Stomach smooth muscle (tissue), 2 donors: Measurements from ENCODE around the gene KCNH1.

Experiments
- H3K27ac ChIP-seq: one replicate; pipeline ENCODE4 v1.7.0; 2013; ENCODE audit warnings: mild to moderate bottlenecking, low read length, inconsistent platforms
- H3K27me3 ChIP-seq, 2 donors: one replicate each; pipeline ENCODE4 v1.7.0; 2013; ENCODE audit warnings: low read length in 2 of 2; ENCODE audit not compliant: insufficient read depth in 2 of 2, control insufficient read depth in 1 of 2
- H3K36me3 ChIP-seq, 2 donors: one replicate each; pipeline ENCODE4 v1.7.0; 2013; ENCODE audit warnings: low read length in 2 of 2; ENCODE audit not compliant: control insufficient read depth in 2 of 2, insufficient read depth in 2 of 2
- H3K4me1 ChIP-seq: one replicate; pipeline ENCODE4 v1.7.0; 2013; ENCODE audit warnings: low read length; ENCODE audit not compliant: control insufficient read depth, insufficient read depth
- H3K4me3 ChIP-seq, 2 donors: one replicate each; pipeline ENCODE4 v1.7.0; 2013; ENCODE audit warnings: low read length in 2 of 2
- H3K9ac ChIP-seq, 2 donors: one replicate each; pipeline ENCODE4 v1.7.0; 2013; ENCODE audit warnings: low read length in 2 of 2, mild to moderate bottlenecking in 1 of 2
- H3K9me3 ChIP-seq, 2 donors: one replicate each; pipeline ENCODE4 v1.7.0; 2013; ENCODE audit warnings: low read length in 2 of 2; ENCODE audit not compliant: control insufficient read depth in 2 of 2
- donor health status: healthy.
- donor health status: Pancreatic carcinoma.

The KCNH1 gene

DNA sequence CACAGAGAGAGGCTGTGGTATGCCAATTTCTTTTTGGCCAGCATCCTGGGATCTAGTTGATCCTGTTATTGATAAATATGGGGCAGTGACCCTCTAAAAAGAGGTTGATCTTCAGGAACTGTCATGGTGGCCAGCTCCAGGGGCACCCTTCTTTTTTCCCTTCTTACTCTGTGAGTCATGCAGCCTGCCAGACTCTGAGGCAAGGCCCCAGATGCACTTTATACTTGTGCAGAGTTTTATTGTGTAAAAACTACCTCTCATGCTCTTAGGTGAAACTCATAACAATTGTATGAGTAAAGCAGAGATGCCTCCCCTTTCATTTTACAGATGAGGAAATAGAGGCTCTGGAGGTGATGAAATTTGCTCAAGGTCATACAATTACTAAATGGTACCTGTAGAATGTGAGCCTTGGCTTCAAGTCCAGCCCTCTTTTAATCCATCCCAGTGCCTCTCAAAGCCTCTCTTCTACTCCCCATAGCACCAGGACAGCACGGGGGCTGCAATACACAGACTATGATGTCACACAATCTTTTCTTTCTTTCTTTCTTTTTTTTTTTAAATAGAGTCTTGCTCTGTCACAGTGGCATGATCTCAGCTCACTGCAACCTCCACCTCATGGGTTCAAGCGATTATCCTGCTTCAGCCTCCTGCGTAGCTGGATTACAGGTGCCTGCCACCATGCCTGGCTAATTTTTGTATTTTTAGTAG is 387.8 kb downstream of the KCNH1 start:
- Histone ChIP-seq H3K4me3 (no peak overlapping the region), H3K9me3 (no peaks in the 10 kb centered on the region), H3K4me1 (no peaks in the 10 kb centered on the region), H3K27ac (no peak overlapping the region), H3K36me3 (no peaks in the 10 kb centered on the region), H3K9ac (no peak overlapping the region), H3K27me3 (no peaks in the 10 kb centered on the region)

DNA sequence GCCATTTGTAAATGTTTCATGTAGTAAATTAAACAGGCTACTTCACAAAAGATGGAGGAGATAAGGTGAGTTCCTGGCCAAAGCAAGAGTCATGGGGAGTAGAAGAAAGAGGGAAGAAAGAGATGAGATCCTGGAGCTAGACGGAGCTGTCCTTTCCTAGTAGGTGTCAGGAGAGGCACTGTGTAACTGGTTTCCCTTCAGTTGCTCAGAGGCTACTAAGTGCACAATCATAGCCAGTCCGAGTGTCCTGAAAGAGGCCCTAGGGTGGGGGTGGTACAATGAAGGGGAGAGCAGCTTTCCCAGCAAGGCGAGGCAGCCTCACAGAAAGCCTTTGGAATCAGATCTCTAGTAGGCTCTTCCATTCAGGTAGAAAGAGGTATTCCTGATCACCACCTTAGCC is 390.9 kb downstream of the KCNH1 start:
- no peaks in the 10 kb centered on the region for H3K4me1 ChIP-seq
- H3K27ac ChIP-seq = no peak overlapping the region
- H3K27me3 ChIP-seq = no peaks in the 10 kb centered on the region
- no peak overlapping the region for H3K9ac ChIP-seq
- H3K36me3 ChIP-seq = no peaks in the 10 kb centered on the region
- no peaks in the 10 kb centered on the region for H3K9me3 ChIP-seq
- no peak overlapping the region for H3K4me3 ChIP-seq

DNA sequence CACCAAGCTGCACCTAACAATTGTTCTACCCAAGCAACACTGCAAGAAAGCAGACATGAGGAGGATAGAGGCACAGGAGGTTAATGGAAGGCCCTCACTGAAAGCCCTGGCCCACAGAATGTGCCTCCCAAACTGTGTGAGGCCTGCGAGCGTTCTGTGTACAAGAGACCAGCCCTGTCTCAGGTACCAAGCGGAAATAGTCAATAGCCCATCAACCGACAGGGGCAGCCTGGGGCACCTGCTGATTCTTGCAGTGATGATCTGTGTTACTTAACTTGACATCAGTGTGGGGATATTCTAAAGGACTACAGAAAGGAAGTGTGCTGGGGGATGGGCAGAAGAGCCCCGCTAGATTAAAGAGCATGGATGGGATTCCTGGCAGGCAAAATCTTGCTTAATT is 392.4 kb downstream of the KCNH1 start:
- H3K27me3 ChIP-seq = no peaks in the 10 kb centered on the region
- H3K27ac ChIP-seq = no peak overlapping the region
- no peaks in the 10 kb centered on the region for H3K4me1 ChIP-seq
- H3K9me3 ChIP-seq = no peaks in the 10 kb centered on the region
- no peaks in the 10 kb centered on the region for H3K36me3 ChIP-seq
- H3K9ac ChIP-seq = no peak overlapping the region
- H3K4me3 ChIP-seq = no peak overlapping the region

DNA sequence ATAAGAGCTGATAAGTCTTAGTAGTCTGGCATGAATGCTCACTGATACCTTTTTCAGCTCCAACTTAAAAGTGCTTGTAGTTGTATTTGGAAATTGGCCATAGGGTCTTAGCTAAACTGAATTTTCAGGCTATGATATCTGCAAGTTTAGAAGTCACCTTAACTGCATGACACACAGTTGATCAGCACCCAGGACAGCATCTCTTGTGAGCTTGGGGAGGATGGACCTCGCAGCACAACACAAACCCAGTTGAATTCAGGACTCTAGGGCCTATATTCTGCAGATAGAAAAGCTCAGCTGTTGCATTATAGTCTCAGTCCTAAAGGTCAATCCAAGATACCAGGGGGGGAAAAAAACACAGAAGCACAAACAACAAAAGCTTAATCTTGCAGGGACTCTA is 394.3 kb downstream of the KCNH1 start:
- no peak overlapping the region for H3K27ac ChIP-seq
- no peaks in the 10 kb centered on the region for H3K27me3 ChIP-seq
- H3K4me3 ChIP-seq = no peak overlapping the region
- no peaks in the 10 kb centered on the region for H3K9me3 ChIP-seq
- H3K36me3 ChIP-seq = no peaks in the 10 kb centered on the region
- no peak overlapping the region for H3K9ac ChIP-seq
- H3K4me1 ChIP-seq = no peaks in the 10 kb centered on the region

DNA sequence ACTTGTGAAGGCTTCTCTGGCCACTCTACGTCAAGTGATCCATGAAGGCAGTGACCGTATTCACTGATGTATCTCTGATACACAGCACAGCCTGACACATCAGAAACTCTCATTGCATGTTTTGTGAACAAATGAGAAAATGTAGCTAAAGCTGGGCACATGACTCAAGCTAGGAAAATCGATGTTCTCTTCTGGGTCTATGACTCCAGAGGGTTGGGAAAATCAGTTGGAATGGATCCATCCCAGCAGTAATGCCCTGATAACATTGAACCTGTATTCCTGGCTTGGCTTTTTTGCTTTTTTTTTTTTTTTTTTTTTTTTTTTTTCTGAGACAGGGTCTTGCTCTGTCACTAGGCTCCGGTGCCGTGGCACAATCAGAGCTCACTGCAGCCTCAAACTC is 395.7 kb downstream of the KCNH1 start:
- H3K4me3 ChIP-seq = no peak overlapping the region
- no peaks in the 10 kb centered on the region for H3K27me3 ChIP-seq
- H3K4me1 ChIP-seq = no peaks in the 10 kb centered on the region
- H3K9me3 ChIP-seq = no peaks in the 10 kb centered on the region
- H3K36me3 ChIP-seq = no peaks in the 10 kb centered on the region
- no peak overlapping the region for H3K9ac ChIP-seq
- no peak overlapping the region for H3K27ac ChIP-seq

DNA sequence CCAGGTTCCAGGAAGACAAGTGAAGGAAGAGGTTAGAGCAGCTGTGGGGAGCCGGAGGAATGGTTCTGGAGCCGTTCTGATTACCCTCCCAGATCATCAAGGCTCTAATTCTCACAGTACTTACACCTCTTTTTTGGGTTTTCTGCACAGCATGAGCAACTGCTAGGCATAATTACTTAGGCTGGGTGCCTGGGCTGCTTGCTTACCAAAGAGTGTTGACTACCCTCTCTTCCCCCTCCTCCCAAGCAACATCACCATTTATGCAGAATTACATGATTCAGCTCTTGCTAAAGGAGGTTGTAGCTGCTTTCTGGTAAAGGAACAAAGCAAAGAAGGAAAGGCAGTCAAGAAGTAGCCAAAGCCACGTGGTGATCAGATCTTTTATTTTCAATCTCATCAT is 397.2 kb downstream of the KCNH1 start:
- Histone ChIP-seq H3K4me3 (no peak overlapping the region), H3K9me3 (no peaks in the 10 kb centered on the region), H3K36me3 (no peaks in the 10 kb centered on the region), H3K27me3 (no peaks in the 10 kb centered on the region), H3K27ac (no peak overlapping the region), H3K9ac (no peak overlapping the region), H3K4me1 (no peaks in the 10 kb centered on the region)

DNA sequence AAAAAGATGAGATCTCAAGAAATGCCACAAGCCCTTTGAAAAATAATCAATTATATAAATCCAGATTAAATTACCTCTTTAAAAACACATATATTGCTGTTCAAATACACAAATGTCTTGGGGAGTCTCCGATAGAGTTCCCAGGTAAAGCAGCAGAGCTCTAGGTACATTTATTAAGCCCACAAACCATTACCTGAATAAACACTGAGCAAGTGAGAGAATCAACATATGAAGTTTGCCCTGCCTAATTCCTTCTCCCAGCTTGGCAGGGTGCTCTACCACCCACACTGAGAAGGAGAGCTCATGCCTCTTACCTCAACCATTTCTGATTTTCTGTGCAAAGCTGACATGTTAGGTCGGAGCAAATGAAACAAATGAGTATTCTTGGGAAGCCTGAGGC is 402.4 kb downstream of the KCNH1 start:
- Histone ChIP-seq H3K36me3 (no peaks in the 10 kb centered on the region), H3K4me3 (no peak overlapping the region), H3K9ac (no peak overlapping the region), H3K27ac (no peak overlapping the region), H3K4me1 (no peaks in the 10 kb centered on the region), H3K9me3 (no peaks in the 10 kb centered on the region), H3K27me3 (no peaks in the 10 kb centered on the region)

DNA sequence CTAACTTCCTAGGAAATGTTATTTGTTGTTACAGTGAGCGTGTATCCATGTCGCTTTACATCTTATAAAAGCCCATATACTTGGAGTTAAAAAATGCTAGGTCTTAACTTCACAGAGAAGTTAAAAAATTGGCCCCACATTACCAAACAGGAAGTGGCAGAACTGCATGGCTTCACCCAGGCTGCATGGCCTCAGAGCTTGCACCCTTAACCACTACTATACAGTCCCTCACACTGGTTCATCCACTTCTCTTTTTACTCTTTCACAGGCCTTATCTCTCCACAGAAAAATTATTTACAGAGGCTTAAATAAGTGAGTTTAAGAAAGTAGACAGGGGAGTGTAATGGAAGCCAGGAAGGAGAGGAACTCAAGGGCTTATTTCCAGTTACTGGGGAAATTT is 402.8 kb downstream of the KCNH1 start:
- Histone ChIP-seq H3K27ac (no peak overlapping the region), H3K27me3 (no peaks in the 10 kb centered on the region), H3K9me3 (no peaks in the 10 kb centered on the region), H3K36me3 (no peaks in the 10 kb centered on the region), H3K4me1 (no peaks in the 10 kb centered on the region), H3K4me3 (no peak overlapping the region), H3K9ac (no peak overlapping the region)

DNA sequence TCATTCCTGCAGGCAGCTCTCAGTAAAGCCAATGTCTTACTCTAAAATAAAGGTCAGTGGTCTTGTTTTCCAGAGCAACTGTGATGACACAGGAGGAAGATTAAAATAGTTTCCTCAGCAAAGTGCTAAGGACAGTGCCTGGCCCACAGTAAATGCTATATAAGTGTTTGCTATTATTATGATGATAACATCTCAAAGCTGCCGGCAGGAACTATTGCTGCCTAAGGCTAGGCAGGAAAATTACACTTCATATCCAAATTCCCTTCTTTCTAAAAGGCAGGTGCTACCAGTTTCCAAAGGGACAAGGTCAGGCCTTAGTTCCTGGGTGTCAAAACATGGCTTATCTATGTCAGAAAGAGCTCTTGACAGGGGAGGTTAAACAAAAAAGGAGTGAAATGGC is 403.9 kb downstream of the KCNH1 start:
- no peak overlapping the region for H3K9ac ChIP-seq

DNA sequence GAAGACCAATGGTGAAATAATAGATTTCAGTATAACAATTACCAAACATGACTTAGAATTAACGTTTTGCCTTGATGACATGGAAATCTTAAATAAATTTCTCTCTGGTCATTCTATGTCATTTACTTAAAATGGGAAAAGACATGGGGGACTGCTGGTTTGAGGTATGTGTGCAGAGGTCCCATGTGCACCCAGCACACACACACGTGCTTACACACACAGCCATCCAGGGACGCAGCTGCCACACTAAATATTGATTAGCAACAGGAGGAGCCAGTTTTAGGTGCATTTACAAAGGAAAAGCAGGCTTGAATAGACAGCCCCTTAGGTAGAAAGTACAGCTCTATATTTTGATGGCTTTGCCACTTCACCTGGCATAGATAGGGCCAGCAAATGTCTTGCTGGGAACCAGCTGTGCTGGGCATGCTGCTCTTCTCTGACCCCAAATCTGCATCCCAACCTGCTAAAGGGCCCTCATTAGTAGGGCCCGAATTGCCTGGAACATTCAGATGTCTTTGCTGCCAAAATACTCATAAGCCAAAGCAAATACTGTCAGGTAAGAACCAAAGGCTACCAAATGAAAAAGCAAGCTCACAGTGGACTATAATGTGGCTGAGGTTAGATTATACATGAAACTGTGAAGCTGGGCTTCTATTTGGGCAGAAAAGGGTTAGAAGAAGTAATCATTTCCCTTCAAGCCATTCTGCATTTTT is 405.4 kb downstream of the KCNH1 start:
- H3K27me3 ChIP-seq = no peaks in the 10 kb centered on the region

More for the DNA sequence above, 403.9 kb downstream of the KCNH1 start:
- Histone ChIP-seq H3K36me3 (no peaks in the 10 kb centered on the region), H3K4me3 (no peak overlapping the region), H3K27me3 (no peaks in the 10 kb centered on the region), H3K9me3 (peaks cover 0 to 4% of the 10 kb centered on the region in 2 donors), H3K27ac (no peak overlapping the region), H3K4me1 (no peaks in the 10 kb centered on the region)

DNA sequence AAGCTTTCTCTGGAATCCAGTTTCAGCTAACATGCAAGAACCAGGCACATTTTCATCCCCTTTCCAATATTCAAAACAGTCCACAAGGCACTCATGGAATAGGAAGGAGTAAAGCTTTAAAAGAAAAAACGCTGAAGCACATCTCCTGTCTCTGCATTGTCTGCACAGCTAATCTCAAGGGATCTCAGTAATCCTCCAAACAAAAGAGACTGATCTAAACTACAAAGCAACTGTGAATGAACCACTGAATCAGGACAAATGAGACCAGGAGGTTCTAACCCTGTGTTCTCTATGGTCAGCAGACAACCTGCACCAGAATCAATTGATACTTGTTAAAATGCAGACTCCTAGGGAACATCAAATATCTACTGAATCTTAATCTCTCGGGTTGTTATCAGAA is 406.2 kb downstream of the KCNH1 start:
- no peaks in the 10 kb centered on the region for H3K4me1 ChIP-seq
- no peak overlapping the region for H3K27ac ChIP-seq
- H3K4me3 ChIP-seq = no peak overlapping the region
- no peaks in the 10 kb centered on the region for H3K36me3 ChIP-seq
- no peaks in the 10 kb centered on the region for H3K27me3 ChIP-seq
- no peak overlapping the region for H3K9ac ChIP-seq
- peaks cover 0 to 4% of the 10 kb centered on the region in 2 donors for H3K9me3 ChIP-seq

More for the DNA sequence above, 405.4 kb downstream of the KCNH1 start:
- H3K36me3 ChIP-seq = no peaks in the 10 kb centered on the region
- H3K4me1 ChIP-seq = no peaks in the 10 kb centered on the region
- H3K9ac ChIP-seq = no peak overlapping the region
- H3K9me3 ChIP-seq = peaks cover 0 to 4% of the 10 kb centered on the region in 2 donors
- no peak overlapping the region for H3K27ac ChIP-seq
- H3K4me3 ChIP-seq = no peak overlapping the region
